Trophoblast cell (in vitro differentiated cells and primary cell): ENCODE results near the gene TAF11L13. TPM values are rescaled to one million over a fixed set of nuclear protein-coding genes. Genes with fewer than 3 reads are reported as not detected.
"Not testable (repeated sequence)": the region's sequence is repeated elsewhere in the genome, so short reads cannot be mapped to it uniquely, and the experiment has no call there.

Source experiments
- DNase-seq, 2 donors: peaks; one replicate each; pipeline ENCODE4 v3.0.0-alpha.2; 2016
- H2AFZ ChIP-seq: 2 replicates; pipeline ENCODE4 v1.6.1; 2013; ENCODE audit warnings: low read length, moderate library complexity, mild to moderate bottlenecking; ENCODE audit not compliant: insufficient read depth, poor library complexity
- H2AK5ac ChIP-seq: 2 replicates; pipeline ENCODE4 v1.6.1; 2013; ENCODE audit warnings: mild to moderate bottlenecking, low read length
- H2BK120ac ChIP-seq: 2 replicates; pipeline ENCODE4 v1.6.1; 2013; ENCODE audit warnings: low read length, mild to moderate bottlenecking, moderate library complexity; ENCODE audit not compliant: insufficient read depth, poor library complexity
- H2BK12ac ChIP-seq: 2 replicates; pipeline ENCODE4 v1.6.1; 2013; ENCODE audit warnings: mild to moderate bottlenecking, low read length, moderate library complexity
- H2BK5ac ChIP-seq: 2 replicates; pipeline ENCODE4 v1.6.1; 2013; ENCODE audit warnings: low read length, low read depth, moderate library complexity, mild to moderate bottlenecking; ENCODE audit not compliant: poor library complexity
- H3K14ac ChIP-seq: 2 replicates; pipeline ENCODE4 v1.6.1; 2013; ENCODE audit warnings: mild to moderate bottlenecking, low read length
- H3K18ac ChIP-seq: 2 replicates; pipeline ENCODE4 v1.6.1; 2013; ENCODE audit warnings: mild to moderate bottlenecking, low read length
- H3K23ac ChIP-seq: 2 replicates; pipeline ENCODE4 v1.6.1; 2013; ENCODE audit warnings: low read length
- H3K27ac ChIP-seq: 2 replicates; pipeline ENCODE4 v1.5.1; 2013; ENCODE audit warnings: low read depth, mild to moderate bottlenecking, inconsistent platforms, low read length, moderate library complexity
- H3K27me3 ChIP-seq: 2 replicates; pipeline ENCODE4 v1.6.1; 2013; ENCODE audit warnings: inconsistent platforms, mild to moderate bottlenecking, low read length, moderate library complexity; ENCODE audit not compliant: insufficient read depth
- H3K36me3 ChIP-seq, 2 experiments: 1 replicate in 1 of 2; 2 replicates in 1 of 2; pipeline ENCODE4 v1.6.1; 2013; ENCODE audit warnings: low read length in 2 of 2, mild to moderate bottlenecking in 2 of 2, moderate library complexity in 1 of 2; ENCODE audit not compliant: insufficient read depth in 2 of 2, control insufficient read depth in 1 of 2
- H3K4ac ChIP-seq: 2 replicates; pipeline ENCODE4 v1.6.1; 2013; ENCODE audit warnings: low read depth, mild to moderate bottlenecking, low read length, moderate library complexity
- H3K4me1 ChIP-seq, 2 experiments: 1 replicate in 1 of 2; 2 replicates in 1 of 2; pipeline ENCODE4 v1.6.1; 2013; ENCODE audit warnings: low read length in 2 of 2, mild to moderate bottlenecking in 2 of 2, moderate library complexity in 1 of 2; ENCODE audit not compliant: insufficient read depth in 2 of 2, control insufficient read depth in 1 of 2
- H3K4me2 ChIP-seq: 2 replicates; pipeline ENCODE4 v1.6.1; 2013; ENCODE audit warnings: inconsistent platforms, mild to moderate bottlenecking, low read length, moderate library complexity
- H3K4me3 ChIP-seq: 2 replicates; pipeline ENCODE4 v1.5.1; 2013; ENCODE audit warnings: mild to moderate bottlenecking, low read depth, low read length, inconsistent platforms
- H3K79me1 ChIP-seq: one replicate; pipeline ENCODE4 v1.6.1; 2013; ENCODE audit warnings: low read length
- H3K79me2 ChIP-seq: 2 replicates; pipeline ENCODE4 v1.6.1; 2013; ENCODE audit warnings: low read length, mild to moderate bottlenecking; ENCODE audit not compliant: control insufficient read depth, insufficient read depth, poor library complexity
- H3K9ac ChIP-seq: 2 replicates; pipeline ENCODE4 v1.6.1; 2013; ENCODE audit warnings: mild to moderate bottlenecking, low read length
- H3K9me3 ChIP-seq: 2 replicates; pipeline ENCODE4 v1.6.1; 2013; ENCODE audit warnings: low read depth, mild to moderate bottlenecking, control low read depth, inconsistent platforms, low read length; ENCODE audit not compliant: insufficient read depth
- H4K12ac ChIP-seq: 2 replicates; pipeline ENCODE4 v1.6.1; 2013; ENCODE audit warnings: low read depth, mild to moderate bottlenecking, low read length, moderate library complexity
- H4K8ac ChIP-seq: 2 replicates; pipeline ENCODE4 v1.6.1; 2013; ENCODE audit warnings: low read depth, mild to moderate bottlenecking, low read length, moderate library complexity
- H4K91ac ChIP-seq: one replicate; pipeline ENCODE4 v1.6.1; 2013; ENCODE audit warnings: low read depth, mild to moderate bottlenecking, low read length, moderate library complexity
- WGBS: extraction: QIAGEN DNeasy Blood & Tissue Kit; methylation state at CpG from one replicate; pipeline ENCODE4 v1.1.7; 2013; ENCODE audit warnings: missing lambda C conversion rate; ENCODE audit not compliant: insufficient read length, insufficient coverage; ENCODE audit errors: extremely low coverage; 5-methylcytosine and 5-hydroxymethylcytosine counted together
- polyA plus RNA-seq: library from polyadenylated mRNA; stranded (reverse); fragments of 200-250 nt; gene quantifications from 2 replicates; pipeline ENCODE4 v1.2.3, GENCODE V29; 2013

TAF11L13 gene
- polyA plus RNA-seq: not detected in 2 replicates

GRCh38 chr5:17631788-17632187 is at the start of gene TAF11L13:
TAF11L13 (plus strand) TSS chr5:17632088.
- H3K27me3 ChIP-seq, H3K9ac ChIP-seq, H3K27ac ChIP-seq, H3K4me1 ChIP-seq, H4K8ac ChIP-seq, H2AFZ ChIP-seq, H3K14ac ChIP-seq, H3K79me1 ChIP-seq, H3K9me3 ChIP-seq, H4K91ac ChIP-seq, H3K4me2 ChIP-seq, H3K18ac ChIP-seq, DNase-seq, H2BK12ac ChIP-seq, H3K79me2 ChIP-seq, H2BK120ac ChIP-seq, H3K23ac ChIP-seq, H3K36me3 ChIP-seq, H2AK5ac ChIP-seq, H4K12ac ChIP-seq, H2BK5ac ChIP-seq, H3K4me3 ChIP-seq, H3K4ac ChIP-seq: not testable (repeated sequence)
- no CpG with 5 or more reads among the region's 12 CpGs for WGBS

- H3K14ac ChIP-seq, H2AK5ac ChIP-seq, H3K27me3 ChIP-seq, H2AFZ ChIP-seq, H3K4me2 ChIP-seq, H3K23ac ChIP-seq, H4K8ac ChIP-seq, H3K4me1 ChIP-seq, H3K9me3 ChIP-seq, DNase-seq, H2BK5ac ChIP-seq, H3K4me3 ChIP-seq, H2BK120ac ChIP-seq, H4K91ac ChIP-seq, H3K79me1 ChIP-seq, H3K9ac ChIP-seq, H3K4ac ChIP-seq, H3K18ac ChIP-seq, H2BK12ac ChIP-seq, H3K79me2 ChIP-seq, H3K36me3 ChIP-seq, H4K12ac ChIP-seq, H3K27ac ChIP-seq: not testable (repeated sequence)
- no CpG with 5 or more reads among the region's 16 CpGs for WGBS
These were observed 46.2 kb upstream of the TAF11L13 start, which contains the start of gene TAF11L7 for GRCh38 chr5:17585658-17586057. TAF11L7 (minus strand) TSS chr5:17585758.

GRCh38 chr5:17590860-17591259 is 41.0 kb upstream of the TAF11L13 start, which contains the start of gene TAF11L8:
TAF11L8 (minus strand) TSS chr5:17590960.
- H3K23ac ChIP-seq, H2BK12ac ChIP-seq, H3K79me1 ChIP-seq, H3K36me3 ChIP-seq, DNase-seq, H4K12ac ChIP-seq, H2BK120ac ChIP-seq, H4K8ac ChIP-seq, H3K4me3 ChIP-seq, H3K14ac ChIP-seq, H3K4ac ChIP-seq, H2AK5ac ChIP-seq, H4K91ac ChIP-seq, H2AFZ ChIP-seq, H3K79me2 ChIP-seq, H3K18ac ChIP-seq, H3K4me2 ChIP-seq, H3K4me1 ChIP-seq, H3K27ac ChIP-seq, H3K9ac ChIP-seq, H2BK5ac ChIP-seq, H3K9me3 ChIP-seq, H3K27me3 ChIP-seq: not testable (repeated sequence)
- no CpG with 5 or more reads among the region's 16 CpGs for WGBS

GRCh38 chr5:17594255-17594654 is 37.6 kb upstream of the TAF11L13 start, which contains the start of gene TAF11L9:
TAF11L9 (minus strand) TSS chr5:17594394.
- DNase-seq, H3K18ac ChIP-seq, H4K91ac ChIP-seq, H3K23ac ChIP-seq, H2BK120ac ChIP-seq, H2AK5ac ChIP-seq, H4K8ac ChIP-seq, H3K9me3 ChIP-seq, H3K27me3 ChIP-seq, H3K4ac ChIP-seq, H2BK12ac ChIP-seq, H2BK5ac ChIP-seq, H3K79me1 ChIP-seq, H3K36me3 ChIP-seq, H3K4me1 ChIP-seq, H3K4me2 ChIP-seq, H3K4me3 ChIP-seq, H3K14ac ChIP-seq, H3K79me2 ChIP-seq, H4K12ac ChIP-seq, H3K9ac ChIP-seq, H2AFZ ChIP-seq, H3K27ac ChIP-seq: not testable (repeated sequence)
- no CpG with 5 or more reads among the region's 15 CpGs for WGBS
